Breast epithelium (tissue), 3 donors: ENCODE measurements around the gene SP2.

Source experiments
- CTCF ChIP-seq, 3 donors: fragments of 450-650 bp; IDR thresholded peaks; one replicate each; pipeline ENCODE4 v1.5.1; 2016 to 2017; ENCODE audit warnings: antibody characterized with exemption in 3 of 3, mild to moderate bottlenecking in 3 of 3, moderate library complexity in 3 of 3
- POLR2A ChIP-seq: fragments of 450-650 bp; IDR thresholded peaks from one replicate; pipeline ENCODE4 v1.6.1; 2016; ENCODE audit warnings: antibody characterized with exemption, mild to moderate bottlenecking, moderate library complexity
- POLR2AphosphoS5 ChIP-seq, 3 donors: sonication (generic); formaldehyde crosslinking; IDR thresholded peaks; one replicate each; pipeline ENCODE4 v1.6.1; 2017; ENCODE audit warnings: antibody characterized with exemption in 3 of 3

GRCh38 chr17:47973541-47973940 is 77.5 kb downstream of the SP2 start:
- TF ChIP-seq CTCF (IDR thresholded peaks at IDR 0.05), result no peak
- TF ChIP-seq POLR2AphosphoS5 (IDR thresholded peaks at IDR 0.05), result no peak
- no peak for TF ChIP-seq POLR2A
